ENCODE measurements around the gene FRMD5.
"Not testable (repeated sequence)": the region's sequence is repeated elsewhere in the genome, so short reads cannot be mapped to it uniquely, and the experiment has no call there.

The FRMD5 gene

DNA sequence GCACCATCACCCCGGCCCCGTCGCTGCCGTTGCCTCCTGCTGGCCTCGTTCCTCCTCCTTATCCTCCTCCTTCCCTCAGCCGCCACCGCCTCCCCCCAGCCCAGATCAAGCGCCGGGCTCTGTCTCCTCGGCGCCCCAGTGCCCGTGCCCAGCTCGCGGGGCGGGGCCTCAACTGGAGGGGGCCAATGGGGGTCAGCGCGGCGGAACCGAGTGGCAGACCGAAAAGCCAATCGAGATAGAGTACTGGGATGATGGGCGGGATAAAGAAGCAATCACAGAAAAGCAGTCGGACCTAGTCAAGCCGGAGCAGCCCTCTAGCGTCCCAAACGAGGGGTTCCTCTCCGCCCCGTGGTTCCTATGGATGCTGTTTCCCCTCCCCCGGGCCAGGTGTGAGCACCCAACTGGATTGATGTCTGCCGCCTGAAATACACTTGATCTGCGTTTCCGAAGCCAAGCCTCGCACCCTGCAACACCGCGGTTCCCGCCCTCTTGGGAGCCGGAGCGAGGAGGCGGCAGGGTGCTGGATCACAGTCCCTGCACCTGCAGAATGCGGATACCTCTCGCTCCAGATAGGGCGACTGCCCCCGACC lies at the start of gene FRMD5:
TSS of gene FRMD5 (minus strand) at position 121 of the 590 bp plus-strand sequence.
- DNase-seq, result peak; percentile 87

DNA sequence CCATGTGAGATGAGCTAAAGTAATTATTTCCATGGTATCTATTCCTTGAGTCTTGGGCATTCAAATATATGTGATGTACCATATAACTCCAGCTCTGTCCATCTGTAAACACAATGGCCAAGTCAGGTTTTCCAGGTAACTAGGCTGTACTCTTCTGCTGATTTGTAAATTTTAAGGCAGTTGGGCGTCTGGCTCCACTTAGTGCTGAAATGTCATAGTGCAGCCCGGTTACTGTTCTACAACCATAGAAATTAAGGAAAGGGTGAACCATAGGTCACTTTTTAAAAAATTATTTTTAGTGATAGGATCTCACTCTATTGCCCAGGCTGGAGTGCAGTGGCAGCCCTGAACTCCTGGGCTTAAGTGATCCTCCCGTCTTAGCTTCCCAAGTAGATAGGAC lies 48.8 kb upstream of the FRMD5 start:
- DNase-seq, result no peak

DNA sequence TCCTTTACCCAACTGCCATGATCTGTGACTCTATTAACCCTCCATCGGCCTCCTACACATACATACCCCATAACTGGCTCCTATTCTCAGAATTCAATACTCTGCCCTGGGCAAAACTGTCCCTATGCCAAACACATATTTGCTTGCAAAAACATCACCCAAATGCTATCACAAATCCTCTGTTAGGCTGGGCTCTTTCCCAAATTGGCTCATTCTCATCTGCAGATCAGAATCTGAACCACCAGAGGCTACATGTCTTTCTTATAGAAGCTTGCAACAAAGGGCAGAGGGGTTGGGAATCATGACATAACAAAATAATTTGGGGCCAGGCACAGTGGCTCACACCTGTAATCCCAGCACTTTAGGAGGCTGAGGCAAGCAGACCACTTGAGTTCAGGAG lies 48.1 kb upstream of the FRMD5 start:
- DNase-seq, result no peak

DNA sequence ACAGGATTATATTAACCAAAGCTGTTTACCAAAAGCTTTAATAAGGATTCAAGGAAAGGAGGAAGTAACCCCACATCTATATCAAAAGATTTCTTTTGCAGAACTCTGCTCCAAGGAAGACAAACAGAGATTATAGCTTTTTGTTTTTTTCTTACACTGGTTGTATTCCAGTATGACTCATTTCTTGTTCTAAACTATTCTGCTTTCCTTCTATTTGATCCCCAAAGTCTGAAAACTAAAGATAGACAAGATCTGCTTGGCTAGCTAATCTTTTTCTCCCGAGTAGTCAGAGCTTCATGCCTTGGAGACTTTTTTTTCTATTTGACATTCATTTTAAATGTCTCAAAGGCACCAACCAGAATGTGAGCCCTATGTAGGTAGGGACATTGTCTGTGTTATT lies 36.8 kb upstream of the FRMD5 start:
- no peak for DNase-seq

DNA sequence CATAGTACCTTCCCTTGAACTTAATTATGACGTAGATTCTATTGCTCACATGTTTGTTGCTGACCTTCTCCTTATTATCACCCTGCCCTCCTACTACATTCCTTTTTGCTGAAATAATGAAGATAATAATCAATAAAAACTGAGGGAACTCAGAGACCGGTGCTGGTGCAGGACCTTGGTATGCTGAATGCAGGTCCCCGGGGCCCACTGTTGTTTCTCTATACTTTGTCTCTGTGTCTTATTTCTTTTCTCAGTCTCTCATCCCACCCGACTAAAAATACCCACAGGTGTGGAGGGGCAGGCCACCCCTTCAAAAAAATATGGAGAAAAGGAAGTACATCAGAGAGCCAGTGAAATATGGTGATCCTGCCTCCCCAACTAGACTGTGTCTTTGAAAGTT lies 34.2 kb upstream of the FRMD5 start:
- DNase-seq, result not testable (repeated sequence)

DNA sequence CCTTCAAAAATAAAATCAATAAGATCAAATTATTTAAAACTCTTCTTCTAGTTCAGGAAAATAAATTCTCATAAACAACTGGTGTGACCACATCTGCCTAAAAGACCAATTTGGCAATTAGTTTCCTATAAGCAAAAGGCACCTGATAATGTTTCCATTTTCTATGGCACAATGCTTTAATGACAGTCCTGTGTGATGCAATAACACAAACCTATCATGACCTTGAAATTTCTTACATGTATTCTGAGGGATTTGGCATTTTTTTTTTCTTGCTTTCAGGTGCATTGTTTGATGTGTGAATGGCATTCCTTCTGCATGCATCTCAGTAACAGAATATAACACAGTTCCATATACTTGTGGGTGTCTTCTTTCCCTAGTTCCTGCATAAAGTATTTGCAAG lies 32.5 kb upstream of the FRMD5 start:
- no peak for DNase-seq

DNA sequence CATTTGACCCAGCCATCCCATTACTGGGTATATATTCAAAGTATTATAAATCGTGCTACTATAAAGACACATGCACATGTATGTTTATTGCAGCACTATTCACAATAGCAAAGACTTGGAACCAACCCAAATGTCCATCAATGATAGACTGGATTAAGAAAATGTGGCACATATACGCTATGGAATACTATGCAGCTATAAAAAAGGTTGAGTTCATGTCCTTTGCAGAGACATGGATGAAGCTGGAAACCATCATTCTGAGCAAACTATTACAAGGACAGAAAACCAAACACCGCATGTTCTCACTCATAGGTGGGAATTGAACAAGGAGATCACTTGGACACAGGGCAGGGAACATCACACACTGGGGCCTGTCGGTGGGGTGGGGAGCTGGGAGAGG lies 31.9 kb upstream of the FRMD5 start:
- DNase-seq, result not testable (repeated sequence)

DNA sequence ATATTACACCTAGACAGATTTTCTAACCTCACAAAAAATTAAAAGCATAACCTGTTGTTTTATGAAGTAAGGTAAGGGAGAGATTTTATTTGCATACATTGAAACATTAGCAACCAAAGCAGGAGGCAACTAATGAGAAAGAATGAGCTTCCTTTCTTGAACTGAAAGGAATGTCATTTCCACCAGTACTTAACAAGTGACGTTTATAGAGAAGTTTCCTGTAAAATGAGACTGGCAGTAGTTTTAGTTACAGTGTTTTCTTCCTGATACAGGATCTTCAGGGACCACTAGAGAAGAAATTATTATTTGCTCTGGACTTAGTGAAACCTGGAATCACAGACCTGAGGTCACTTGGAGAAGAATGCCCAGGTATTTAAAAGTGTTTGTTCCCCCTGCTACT lies 27.4 kb upstream of the FRMD5 start:
- no peak for DNase-seq

DNA sequence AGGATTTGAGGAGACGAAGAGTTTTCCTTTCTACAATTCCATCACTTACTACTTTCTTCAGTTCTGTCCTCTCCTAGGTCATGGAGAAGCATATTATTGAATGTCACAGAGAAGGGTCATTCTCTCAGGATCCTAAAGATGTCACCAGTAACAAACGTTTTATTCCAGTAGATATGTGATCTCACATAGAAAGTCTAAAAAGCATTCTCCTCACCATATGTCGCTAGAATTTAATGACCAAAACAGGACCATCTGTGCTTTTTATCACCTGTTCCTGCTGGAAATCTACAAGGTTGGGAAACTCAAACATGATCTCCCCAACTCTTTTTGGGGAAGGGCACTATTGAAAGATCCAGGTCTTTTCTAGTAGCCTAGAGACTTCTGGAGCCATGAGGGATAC lies 24.0 kb upstream of the FRMD5 start:
- no peak for DNase-seq

DNA sequence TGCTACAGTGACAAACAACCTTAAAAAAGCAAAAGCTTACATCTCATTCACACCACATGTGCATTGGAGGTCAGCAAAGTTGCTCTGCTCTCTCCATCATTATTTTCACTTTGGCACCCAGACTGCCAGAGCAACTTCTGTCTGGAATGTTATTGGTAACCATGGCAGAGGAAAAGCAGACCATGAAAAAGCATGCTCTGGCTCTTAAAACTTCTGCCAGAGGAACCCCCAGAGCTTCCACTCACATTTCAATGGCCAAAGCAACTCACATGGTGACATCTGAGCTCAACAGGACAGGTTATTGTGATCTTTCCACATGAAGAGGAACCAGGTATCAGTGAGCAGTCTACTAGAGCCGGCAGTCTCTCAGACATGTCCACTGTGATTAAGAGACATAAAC lies 21.9 kb upstream of the FRMD5 start:
- no peak for DNase-seq

DNA sequence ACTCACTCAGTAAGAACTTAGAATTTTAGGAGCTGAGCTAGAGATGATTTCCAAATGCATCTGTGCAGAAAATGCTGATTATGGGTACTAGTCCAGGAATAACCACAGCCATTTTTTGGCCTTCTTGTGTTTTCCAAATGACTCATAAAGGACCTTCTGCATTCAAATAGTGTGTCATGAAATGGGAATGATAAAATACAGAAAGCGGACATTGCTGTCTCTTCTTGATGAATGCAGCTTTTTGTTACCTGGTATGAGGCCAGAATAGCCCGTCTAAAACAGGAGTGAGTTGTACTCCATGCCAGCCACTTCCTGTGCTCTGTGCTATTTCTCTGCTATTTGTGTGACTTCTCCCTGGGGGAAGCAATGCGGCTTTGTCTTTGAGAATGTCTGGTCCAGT lies 20.5 kb upstream of the FRMD5 start:
- DNase-seq, result no peak

DNA sequence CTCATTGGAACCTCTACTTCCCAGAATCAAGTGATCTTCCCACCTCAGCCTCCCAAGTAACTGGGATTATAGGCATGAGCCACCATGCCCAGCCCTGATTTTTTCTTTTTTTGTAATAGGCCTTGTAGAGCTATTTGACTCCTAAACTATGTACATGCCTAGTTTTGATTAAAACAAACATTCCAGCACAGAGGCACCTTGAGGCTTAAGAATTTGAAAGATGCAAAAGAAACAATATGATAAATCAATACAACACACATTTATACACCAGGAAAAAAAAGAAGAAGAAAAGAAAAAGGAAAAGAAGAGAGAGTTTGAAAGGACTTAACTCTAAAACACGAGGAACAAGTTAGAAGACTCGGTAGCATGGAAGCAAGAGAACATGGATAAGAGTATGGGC lies 13.9 kb upstream of the FRMD5 start:
- no peak for DNase-seq

DNA sequence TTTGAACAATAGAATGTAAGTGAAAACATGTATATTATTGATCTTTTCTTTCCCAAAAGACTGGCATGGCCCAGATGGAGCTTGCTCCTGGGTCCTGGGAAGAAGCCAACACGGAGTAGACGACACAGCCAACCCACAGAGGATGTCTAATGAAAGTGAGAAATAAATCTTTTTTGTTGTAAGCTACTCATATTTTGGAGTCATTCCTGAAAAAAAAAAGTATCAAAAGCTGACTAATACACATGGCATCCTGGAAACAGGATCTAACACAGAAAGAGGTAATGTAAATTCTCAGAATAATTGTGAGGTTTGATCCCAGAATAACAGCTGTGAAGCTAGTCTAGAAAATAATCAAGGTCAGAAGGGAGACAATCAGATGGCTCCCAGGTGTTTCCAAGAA lies 12.6 kb upstream of the FRMD5 start:
- no peak for DNase-seq

DNA sequence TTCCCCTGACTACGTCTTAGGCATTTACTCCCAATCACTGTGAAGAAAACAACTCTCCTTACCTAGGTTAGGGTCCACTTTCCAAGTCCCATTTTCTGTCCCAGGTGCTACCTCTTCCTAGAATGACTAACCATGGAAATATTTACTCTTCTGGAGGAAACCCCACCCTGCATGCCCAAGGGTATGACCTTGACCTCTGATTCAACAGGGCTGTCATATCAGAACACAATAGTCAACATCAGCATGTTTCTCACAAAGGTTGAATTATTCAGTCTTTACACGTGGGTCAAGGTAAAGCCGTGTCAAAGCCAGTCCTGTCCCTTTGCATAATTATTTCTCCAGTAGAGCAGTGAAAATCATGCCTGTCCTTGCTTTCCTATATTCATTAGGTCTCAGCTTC lies 4.3 kb upstream of the FRMD5 start:
- no peak for DNase-seq

DNA sequence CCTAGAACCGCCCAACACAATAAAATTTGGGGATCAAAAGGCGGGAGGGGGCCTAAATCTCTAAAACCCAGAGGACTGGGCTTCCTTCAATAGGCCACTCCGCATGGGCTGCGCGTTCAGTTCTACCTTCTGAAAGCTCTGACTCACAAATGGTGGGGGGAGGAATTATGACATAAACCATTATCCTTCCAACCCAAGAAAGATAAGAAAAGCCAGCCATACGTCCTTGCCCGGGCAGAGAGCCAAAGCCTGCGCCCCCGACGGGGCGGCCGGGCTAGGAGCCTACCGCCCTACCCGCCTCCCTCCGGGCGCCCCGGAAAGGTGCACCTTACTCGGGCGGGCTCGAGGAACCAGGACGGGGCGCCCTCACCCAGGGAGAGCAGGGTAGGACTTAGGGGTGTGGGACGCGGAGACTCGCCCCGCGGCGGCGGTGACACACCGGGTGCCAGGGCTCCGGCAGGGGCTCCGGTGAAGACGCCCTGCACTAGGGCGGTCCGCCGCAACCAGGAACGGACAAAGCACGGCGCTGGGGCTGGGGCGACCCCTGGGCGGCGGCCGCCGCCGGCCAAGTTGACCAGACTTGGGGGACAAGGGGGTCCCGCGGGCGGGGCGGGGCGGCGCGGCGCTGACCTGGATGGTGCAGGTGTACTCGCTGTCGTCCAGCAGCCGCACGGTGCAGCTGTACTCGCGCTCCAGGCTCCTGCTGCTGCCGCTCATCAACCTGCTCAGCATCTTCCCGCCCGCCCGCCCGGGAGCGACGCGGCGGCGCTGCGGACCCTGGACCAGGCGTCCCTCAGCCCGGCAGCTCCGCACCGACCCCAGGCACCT lies 534 bp downstream of the FRMD5 start:
- DNase-seq, result no peak

DNA sequence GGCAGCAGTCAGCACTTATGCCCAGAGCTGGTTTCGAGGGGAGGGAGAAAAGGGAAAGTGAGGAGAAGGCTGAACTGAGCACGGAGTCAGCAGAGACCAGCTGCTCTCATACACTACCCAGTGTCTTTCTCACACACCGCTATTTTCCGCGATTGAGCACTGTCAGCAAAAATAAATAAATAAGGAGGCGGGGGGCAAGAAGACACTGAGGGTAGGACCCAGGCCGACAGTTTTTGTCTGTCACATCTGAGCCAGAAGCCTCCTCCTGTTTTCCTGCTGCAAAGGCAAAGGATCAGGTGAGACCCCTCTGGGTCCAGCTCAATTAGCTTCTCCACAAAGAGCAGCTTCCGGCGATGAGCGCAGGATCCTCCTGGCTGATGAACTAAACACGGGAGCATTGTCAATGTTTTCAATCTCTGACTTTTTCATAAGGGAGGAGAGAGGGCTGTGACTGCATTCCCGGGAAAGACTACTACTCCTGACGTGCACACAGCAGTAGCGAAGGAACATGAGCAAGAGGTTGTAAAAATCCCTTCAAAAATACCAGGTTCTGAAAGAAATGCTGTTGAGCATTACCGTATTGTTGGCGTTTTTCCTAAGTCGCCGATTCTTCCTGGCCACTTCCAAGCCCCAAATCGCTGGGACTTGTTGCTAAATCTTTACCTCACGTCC lies 1.3 kb downstream of the FRMD5 start:
- DNase-seq, result no peak

DNA sequence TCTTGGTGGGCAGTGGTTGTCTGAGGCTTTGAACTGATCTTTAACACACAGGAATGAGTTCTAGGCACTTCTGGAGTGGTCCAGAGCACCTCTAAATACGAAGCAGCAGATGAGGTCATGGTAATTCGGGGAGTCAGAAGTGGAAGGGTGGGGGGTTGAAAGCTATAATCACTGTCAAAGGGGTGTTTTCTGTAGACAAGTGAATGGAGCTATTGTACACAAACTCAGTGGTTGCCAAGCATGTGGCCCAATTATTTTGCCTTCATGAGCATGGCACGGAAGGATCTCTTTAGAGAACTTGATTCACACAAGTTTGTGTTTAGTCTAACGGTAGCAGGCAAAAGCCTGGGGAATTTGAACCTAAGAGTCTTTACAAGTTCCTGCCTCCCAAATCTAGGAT lies 6.3 kb downstream of the FRMD5 start:
- DNase-seq, result no peak

DNA sequence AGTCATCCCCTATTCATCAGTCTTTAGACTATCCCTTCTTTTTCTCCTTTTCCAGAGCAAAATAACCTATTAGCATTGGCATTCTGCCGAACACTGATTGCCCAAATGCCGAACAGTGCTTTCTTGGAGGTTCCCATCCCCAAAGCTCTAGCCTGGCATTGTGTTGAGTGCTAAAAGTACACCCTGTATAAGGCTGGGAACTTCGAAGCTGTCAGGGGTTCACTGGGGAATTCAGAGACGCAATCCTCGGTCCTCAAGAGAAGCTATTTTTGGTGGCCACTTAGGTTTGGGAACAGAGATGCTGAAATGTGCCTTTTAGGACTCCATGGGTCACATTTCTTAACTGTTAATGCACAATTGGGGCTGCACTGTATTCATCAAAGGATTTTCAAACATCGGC lies 8.4 kb downstream of the FRMD5 start:
- DNase-seq, result no peak

DNA sequence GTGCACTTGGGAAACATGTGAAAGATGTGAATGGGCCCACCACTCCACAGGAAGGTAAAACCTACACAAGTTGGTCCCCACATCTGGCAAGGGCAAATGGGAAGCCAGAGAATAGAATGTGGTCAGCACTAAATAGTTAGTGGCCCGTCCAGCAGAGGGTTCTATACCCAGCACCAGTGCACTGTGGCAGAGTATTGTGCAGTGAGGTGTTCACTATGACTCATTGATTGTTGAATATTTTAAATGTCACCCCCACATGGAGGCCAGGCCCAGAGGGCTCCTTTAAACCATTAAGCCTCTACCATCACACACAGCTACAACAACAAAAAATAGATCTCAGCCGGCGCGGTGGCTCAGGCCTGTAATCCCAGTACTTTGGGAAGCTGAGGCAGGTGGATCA lies 11.7 kb downstream of the FRMD5 start:
- no peak for DNase-seq

DNA sequence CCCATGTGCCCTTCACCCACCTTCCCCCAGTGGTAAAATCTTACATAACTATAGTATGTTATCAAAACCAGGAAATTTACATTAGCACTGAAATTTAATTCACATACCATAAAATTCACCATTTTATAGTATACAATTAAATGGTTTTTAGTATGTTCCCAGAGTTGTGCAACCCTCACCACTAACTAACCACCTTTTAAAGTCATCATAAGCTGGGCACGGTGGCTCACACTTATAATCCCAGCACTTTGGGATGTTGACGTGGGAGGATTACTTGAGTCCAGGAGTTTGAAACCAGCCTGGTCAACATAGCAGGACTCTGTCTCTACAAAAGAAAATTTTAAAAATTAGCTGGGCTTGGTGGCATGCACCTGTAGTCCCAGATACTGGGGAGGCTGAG lies 13.7 kb downstream of the FRMD5 start:
- DNase-seq, result no peak

DNA sequence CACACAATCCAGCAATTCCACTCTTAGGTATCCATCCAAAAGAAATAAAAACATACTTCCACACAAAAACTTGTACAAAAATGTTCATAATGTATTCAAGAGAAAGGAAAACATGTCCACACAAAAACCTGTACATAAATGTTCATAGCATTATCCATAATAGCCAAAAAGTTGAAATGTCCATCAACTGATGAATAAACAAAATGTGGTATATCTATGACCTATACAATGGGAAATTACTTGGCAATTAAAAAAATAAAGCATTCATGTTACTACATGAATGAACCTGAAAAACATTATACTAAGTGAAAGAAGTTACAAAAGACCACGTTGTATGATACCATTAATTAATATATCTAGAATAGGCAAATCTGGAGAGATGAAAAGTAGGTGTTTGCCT lies 17.9 kb downstream of the FRMD5 start:
- no peak for DNase-seq

DNA sequence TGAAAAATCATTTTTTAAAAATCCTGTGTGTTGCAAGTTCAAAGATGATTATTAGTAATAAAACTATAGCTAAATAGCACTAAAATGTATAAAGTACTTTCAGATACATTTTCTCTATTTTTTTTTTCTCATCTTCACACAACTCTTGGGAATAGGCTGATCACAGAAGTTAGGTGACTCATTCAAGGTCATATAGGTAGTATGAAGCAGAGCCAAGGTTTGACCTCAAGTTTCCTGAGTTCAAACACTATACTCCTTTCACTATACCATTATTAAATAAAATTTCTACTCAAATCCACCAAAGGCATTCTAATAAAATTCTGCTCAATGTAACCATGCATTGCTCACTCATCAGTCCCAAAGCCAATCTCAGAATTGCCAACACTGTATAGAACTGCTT lies 21.3 kb downstream of the FRMD5 start:
- DNase-seq, result no peak

DNA sequence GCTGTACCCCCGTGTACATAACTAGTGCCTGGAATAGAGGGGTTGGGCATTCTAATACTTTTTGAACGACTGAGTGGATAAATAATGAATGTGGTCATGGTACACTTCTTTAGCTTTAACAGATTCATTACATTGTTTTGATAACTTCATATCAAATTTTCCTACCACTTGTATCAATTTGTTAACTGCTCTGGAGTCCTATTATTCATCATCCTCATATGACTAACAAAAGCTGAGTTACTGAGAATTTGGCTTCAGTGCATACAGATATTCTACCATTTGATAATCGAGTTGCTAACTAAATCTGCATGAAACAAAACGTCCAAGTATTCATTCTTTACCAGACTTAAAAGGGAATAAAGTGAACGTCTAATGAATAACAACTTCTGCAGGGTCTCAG lies 31.7 kb downstream of the FRMD5 start:
- DNase-seq, result no peak

DNA sequence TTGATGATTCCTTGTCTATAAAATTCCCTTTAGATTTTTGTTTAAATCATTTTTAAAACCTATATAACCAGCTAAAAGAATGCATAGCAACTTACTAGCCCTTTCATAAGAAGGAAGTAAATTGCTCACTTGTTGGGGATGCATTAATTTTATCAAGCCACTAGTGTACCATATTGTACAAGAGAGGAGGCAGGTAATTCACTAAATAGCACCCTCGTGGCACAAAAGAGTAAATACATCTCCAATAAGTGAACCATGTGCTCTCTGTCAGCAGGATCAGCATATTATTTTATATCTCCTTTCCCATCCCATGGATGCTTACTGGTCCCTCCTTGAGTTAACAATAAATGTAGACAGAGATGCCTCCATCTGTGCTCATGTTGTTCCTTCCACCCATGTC lies 34.3 kb downstream of the FRMD5 start:
- DNase-seq, result no peak

All from suppressor macrophage treated with lipopolysaccharide for 4 hours (primary cell).